OCI-LY1 (cell line): Measurements from ENCODE around the gene SLC5A9.

Experiments
- H2AFZ ChIP-seq: fragments of 200-600 bp; sonication (generic), shearing (Covaris generic); 2 replicates; pipeline ENCODE4 v1.6.0; 2014; ENCODE audit warnings: antibody characterized with exemption, mild to moderate bottlenecking, low read length
- H3F3A ChIP-seq: fragments of 200-600 bp; sonication (generic), shearing (Covaris generic); 2 replicates; pipeline ENCODE4 v1.6.0; 2014; ENCODE audit warnings: mild to moderate bottlenecking, antibody characterized with exemption, low read length, moderate library complexity; ENCODE audit not compliant: insufficient read depth
- H3K27ac ChIP-seq: fragments of 200-600 bp; sonication (generic); 2 replicates; pipeline ENCODE4 v1.5.1; 2014; ENCODE audit warnings: low read length, mixed run types, mild to moderate bottlenecking, low read depth; ENCODE audit not compliant: poor library complexity, severe bottlenecking
- H3K27me3 ChIP-seq: fragments of 200-600 bp; sonication (generic); 2 replicates; pipeline ENCODE4 v1.6.0; 2014; ENCODE audit warnings: antibody characterized with exemption, mild to moderate bottlenecking, low read length, moderate library complexity; ENCODE audit not compliant: insufficient read depth
- H3K36me3 ChIP-seq: fragments of 200-600 bp; sonication (generic); 2 replicates; pipeline ENCODE4 v1.6.1; 2014; ENCODE audit warnings: mild to moderate bottlenecking, antibody characterized with exemption, low read length, moderate library complexity, mixed read lengths; ENCODE audit not compliant: insufficient read depth
- H3K4me1 ChIP-seq: fragments of 200-600 bp; sonication (generic); 2 replicates; pipeline ENCODE4 v1.5.1; 2014; ENCODE audit warnings: mild to moderate bottlenecking, low read length, moderate library complexity; ENCODE audit not compliant: insufficient read depth, severe bottlenecking
- H3K4me2 ChIP-seq: fragments of 200-600 bp; sonication (generic), shearing (Covaris generic); 2 replicates; pipeline ENCODE4 v1.6.1; 2014; ENCODE audit warnings: low read length
- H3K4me3 ChIP-seq: fragments of 200-600 bp; sonication (generic); 2 replicates; pipeline ENCODE4 v1.5.1; 2014; ENCODE audit warnings: low read length, low read depth, mild to moderate bottlenecking, mixed read lengths; ENCODE audit not compliant: poor library complexity, severe bottlenecking
- H3K79me2 ChIP-seq: fragments of 200-600 bp; shearing (Covaris generic); 2 replicates; pipeline ENCODE4 v1.6.1; 2016; ENCODE audit warnings: mixed run types, low read length, mixed read lengths; ENCODE audit not compliant: insufficient read depth
- H3K9ac ChIP-seq: fragments of 200-600 bp; sonication (generic), shearing (Covaris generic); 2 replicates; pipeline ENCODE4 v1.6.1; 2014; ENCODE audit warnings: mild to moderate bottlenecking, low read length, mixed read lengths
- H3K9me2 ChIP-seq: fragments of 200-600 bp; sonication (generic), shearing (Covaris generic); 2 replicates; pipeline ENCODE4 v1.6.1; 2014; ENCODE audit warnings: low read depth, mild to moderate bottlenecking, low read length, mixed read lengths
- H3K9me3 ChIP-seq: fragments of 200-600 bp; shearing (Covaris generic); 2 replicates; pipeline ENCODE4 v1.6.1; 2014; ENCODE audit warnings: low read length, mixed read lengths
- H4K20me1 ChIP-seq: fragments of 200-600 bp; sonication (generic), shearing (Covaris generic); 2 replicates; pipeline ENCODE4 v1.6.0; 2016; ENCODE audit warnings: mild to moderate bottlenecking, low read length; ENCODE audit not compliant: insufficient read depth
- CTCF ChIP-seq: fragments of 200-600 bp; sonication (generic), shearing (Covaris generic); IDR thresholded peaks from 2 replicates; pipeline ENCODE4 v1.5.1; 2017; ENCODE audit warnings: mild to moderate bottlenecking, antibody characterized with exemption, low read length, moderate library complexity, mixed read lengths
- EZH2 ChIP-seq: fragments of 200-600 bp; sonication (generic), shearing (Covaris generic); IDR thresholded peaks from 2 replicates; pipeline ENCODE4 v1.8.0; 2017; ENCODE audit warnings: borderline replicate concordance, mixed run types, mild to moderate bottlenecking, antibody characterized with exemption, low read length, moderate library complexity, mixed read lengths

SLC5A9 gene

GRCh38 chr1:48222501-48223242 lies at the start of gene SLC5A9:
Gene SLC5A9, plus strand, starts transcription at chr1:48222716. Its CDS starts 21 bp downstream, at chr1:48222737.
- no peaks in the 10 kb centered on the region for H4K20me1 ChIP-seq
- H2AFZ ChIP-seq = no peak within 1 kb of the TSS
- H3K4me3 ChIP-seq = no peak within 1 kb of the TSS
- no peaks in the 10 kb centered on the region for H3K36me3 ChIP-seq
- no peaks in the 10 kb centered on the region for H3F3A ChIP-seq
- H3K27me3 ChIP-seq = no peaks in the 10 kb centered on the region
- no peak for TF ChIP-seq CTCF
- no peak for TF ChIP-seq EZH2
- H3K4me2 ChIP-seq = no peak within 1 kb of the TSS
- no peaks in the 10 kb centered on the region for H3K9me3 ChIP-seq
- no peaks in the 10 kb centered on the region for H3K9me2 ChIP-seq
- no peaks in the 10 kb centered on the region for H3K79me2 ChIP-seq
- peaks cover 2% of the 10 kb centered on the region for H3K4me1 ChIP-seq
- H3K27ac ChIP-seq = no peak within 1 kb of the TSS
- no peak within 1 kb of the TSS for H3K9ac ChIP-seq

GRCh38 chr1:48175116-48175515 lies 47.4 kb upstream of the SLC5A9 start:
- Histone ChIP-seq H3K27me3 (no peaks in the 10 kb centered on the region), H3K4me3 (no peak overlapping the region), H2AFZ (no peak overlapping the region), H4K20me1 (no peaks in the 10 kb centered on the region), H3K79me2 (no peaks in the 10 kb centered on the region), H3K9ac (no peak overlapping the region), H3F3A (no peaks in the 10 kb centered on the region; the same call in 1 of the 2 replicates), H3K4me1 (no peaks in the 10 kb centered on the region), H3K27ac (no peak overlapping the region), H3K36me3 (no peaks in the 10 kb centered on the region), H3K9me2 (no peaks in the 10 kb centered on the region), H3K4me2 (no peak overlapping the region), H3K9me3 (no peaks in the 10 kb centered on the region)
- TF ChIP-seq EZH2 (no peak), CTCF (no peak)

- Histone ChIP-seq H3K4me1 (no peaks in the 10 kb centered on the region), H3K9ac (no peak overlapping the region), H3F3A (no peaks in the 10 kb centered on the region; the same call in 1 of the 2 replicates), H3K36me3 (no peaks in the 10 kb centered on the region), H3K4me3 (no peak overlapping the region), H3K27ac (no peak overlapping the region), H3K79me2 (no peaks in the 10 kb centered on the region), H3K9me2 (no peaks in the 10 kb centered on the region), H2AFZ (no peak overlapping the region), H4K20me1 (no peaks in the 10 kb centered on the region), H3K4me2 (no peak overlapping the region), H3K9me3 (no peaks in the 10 kb centered on the region), H3K27me3 (no peaks in the 10 kb centered on the region)
- no peak for TF ChIP-seq EZH2
- no peak; the same call in 1 of the 2 replicates for TF ChIP-seq CTCF
Observed at GRCh38 chr1:48177257-48177656, 45.3 kb upstream of the SLC5A9 start.
